Urinary bladder (tissue), 4 donors: ENCODE results near the gene RAB1B. TPM values are rescaled to one million over a fixed set of nuclear protein-coding genes. Genes with fewer than 3 reads are reported as not detected.

Experiments
- DNase-seq: peaks from one replicate; pipeline ENCODE4 v3.0.0-alpha.2; 2015; ENCODE audit errors: extremely low spot score
- H3K27ac ChIP-seq: one replicate; pipeline ENCODE4 v1.5.1; 2013; ENCODE audit warnings: low read depth, mild to moderate bottlenecking, moderate library complexity
- H3K36me3 ChIP-seq: one replicate; pipeline ENCODE4 v1.6.1; 2013; ENCODE audit warnings: mild to moderate bottlenecking, moderate library complexity; ENCODE audit not compliant: insufficient read depth
- H3K4me1 ChIP-seq: one replicate; pipeline ENCODE4 v1.6.1; 2013; ENCODE audit warnings: mild to moderate bottlenecking, moderate library complexity; ENCODE audit not compliant: insufficient read depth
- H3K4me3 ChIP-seq: one replicate; pipeline ENCODE4 v1.5.1; 2013; ENCODE audit warnings: low read depth, low read length
- WGBS: extraction: QIAGEN DNeasy Blood & Tissue Kit; methylation state at CpG from one replicate; pipeline ENCODE4 v1.1.7; 2013; 5-methylcytosine and 5-hydroxymethylcytosine counted together
- polyA plus RNA-seq: library from polyadenylated mRNA; stranded (reverse); fragments of 200-250 nt; gene quantifications from one replicate; pipeline ENCODE4 v1.2.3, GENCODE V29; 2013
- total RNA-seq: library from RNA; depleted of rRNA; stranded (reverse); fragments of >200 nt; gene quantifications from one replicate; pipeline ENCODE4 v1.2.3, GENCODE V29; 2014
- donor health status: healthy with polysubstance abuse.
- donor health status: healthy.

The RAB1B gene
- total and polyA plus RNA-seq, 2 donors: 34.3 to 190 TPM

DNA sequence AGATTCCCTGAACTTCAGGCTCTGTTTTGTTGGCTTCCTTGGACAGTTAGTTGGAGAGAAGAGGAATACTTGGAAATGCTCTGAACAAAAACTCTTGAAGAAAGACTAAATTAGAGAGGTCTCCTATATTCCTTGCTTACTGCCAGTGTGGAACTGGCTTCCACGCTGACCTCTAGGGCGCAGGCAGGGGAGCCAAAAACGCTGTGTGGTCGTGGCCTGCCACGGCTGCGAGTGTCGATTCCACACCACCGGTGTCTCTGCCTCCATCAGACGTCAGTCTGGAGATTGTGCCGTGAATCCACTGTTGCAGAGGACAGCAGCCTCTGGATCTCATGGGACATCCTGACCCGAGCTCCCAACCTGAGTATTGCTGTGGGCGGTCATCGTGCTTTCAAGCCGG is 37.5 kb upstream of the RAB1B start:
- no peak for DNase-seq
- Histone ChIP-seq H3K4me3 (no peak overlapping the region), H3K27ac (no peak overlapping the region), H3K4me1 (no peaks in the 10 kb centered on the region), H3K36me3 (peaks cover 5% of the 10 kb centered on the region)
- WGBS: 92% methylated on average over 14 of the region's 14 CpGs

- H3K27ac ChIP-seq: no peak overlapping the region
- WGBS: 89% methylated on average over 7 of the region's 7 CpGs
Observed at GRCh38 chr11:66231561-66231960, 36.9 kb upstream of the RAB1B start.

DNA sequence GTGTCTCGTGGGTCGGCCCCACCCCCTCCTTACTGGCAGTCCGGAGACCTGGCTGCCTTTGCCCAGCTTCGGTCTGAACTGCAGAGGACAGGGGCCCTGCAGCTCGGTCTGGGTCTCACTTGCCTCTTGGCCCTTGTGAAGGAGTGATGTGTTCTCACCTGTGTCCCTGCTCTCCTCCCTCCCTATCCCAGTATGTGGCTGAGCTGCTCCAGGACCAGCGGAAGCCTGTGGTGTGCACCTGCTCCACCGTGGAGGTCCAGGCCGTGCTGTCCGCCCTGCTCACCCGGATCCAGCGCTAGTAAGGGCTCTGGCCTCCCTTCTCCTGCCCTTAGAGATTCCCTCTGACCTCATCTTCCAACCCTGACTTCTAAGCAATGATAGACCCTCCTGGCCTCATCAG is 35.7 kb upstream of the RAB1B start:
- peaks cover 5% of the 10 kb centered on the region for H3K36me3 ChIP-seq
- H3K4me3 ChIP-seq: no peak overlapping the region
- no peaks in the 10 kb centered on the region for H3K4me1 ChIP-seq
- 92% methylated on average over 11 of the region's 11 CpGs for WGBS
- H3K27ac ChIP-seq: no peak overlapping the region
- no peak for DNase-seq

More at GRCh38 chr11:66231561-66231960, 36.9 kb upstream of the RAB1B start:
- H3K4me1 ChIP-seq: no peaks in the 10 kb centered on the region
- peaks cover 5% of the 10 kb centered on the region for H3K36me3 ChIP-seq
- no peak overlapping the region for H3K4me3 ChIP-seq
- DNase-seq: no peak

DNA sequence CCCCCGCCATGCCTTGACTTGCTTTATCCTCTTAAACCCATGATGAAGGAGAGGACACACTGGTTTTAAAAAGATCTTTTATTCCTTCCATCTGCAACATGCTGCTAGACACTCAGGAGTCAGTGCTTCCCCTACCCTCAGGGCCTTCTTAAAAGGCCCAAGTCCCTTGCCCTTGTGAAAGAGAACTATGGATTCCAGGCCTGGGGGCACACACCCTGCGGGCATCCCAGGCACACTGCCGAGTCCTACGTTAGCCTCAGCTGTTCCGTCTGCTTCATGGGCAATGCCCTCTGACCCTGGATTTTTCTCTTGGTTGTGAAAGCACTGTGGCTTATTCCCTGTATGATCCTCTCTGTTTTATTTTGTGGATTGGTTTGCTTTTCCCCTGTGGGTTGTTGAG is 35.1 kb upstream of the RAB1B start:
- no peak for DNase-seq
- Histone ChIP-seq H3K4me3 (no peak overlapping the region), H3K4me1 (no peaks in the 10 kb centered on the region), H3K27ac (no peak overlapping the region), H3K36me3 (peaks cover 3% of the 10 kb centered on the region)
- 94% methylated on average over 5 of the region's 5 CpGs for WGBS

- DNase-seq: no peak
- WGBS: 94% methylated on average over 11 of the region's 11 CpGs
- no peaks in the 10 kb centered on the region for H3K4me1 ChIP-seq
- peaks cover 3% of the 10 kb centered on the region for H3K36me3 ChIP-seq
- no peak overlapping the region for H3K27ac ChIP-seq
- H3K4me3 ChIP-seq: no peak overlapping the region
Observed at GRCh38 chr11:66235141-66235540, 33.3 kb upstream of the RAB1B start.

DNA sequence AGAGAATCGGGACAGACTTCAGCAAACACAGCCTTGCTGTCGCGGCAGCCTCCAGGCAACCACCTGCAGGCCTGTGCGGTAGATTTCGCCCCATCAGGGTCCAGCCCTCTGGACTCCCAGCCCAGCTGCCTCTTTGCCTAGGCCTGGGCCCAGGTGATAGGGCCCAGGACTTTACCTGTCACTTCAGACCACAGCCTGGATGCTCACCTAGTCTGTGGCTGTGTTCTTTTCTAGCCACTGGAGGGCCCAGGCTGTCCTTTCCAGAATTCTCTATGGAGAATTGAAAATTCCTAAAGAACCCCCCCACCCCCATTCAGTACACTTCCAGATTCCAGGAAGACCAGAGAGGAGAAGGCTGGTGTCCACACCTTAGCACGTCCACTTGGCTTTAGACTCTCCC is 30.6 kb upstream of the RAB1B start:
- H3K4me3 ChIP-seq: no peak overlapping the region
- no peaks in the 10 kb centered on the region for H3K4me1 ChIP-seq
- no peak overlapping the region for H3K27ac ChIP-seq
- no peak for DNase-seq
- 96% methylated on average over 6 of the region's 6 CpGs for WGBS
- no peaks in the 10 kb centered on the region for H3K36me3 ChIP-seq

- H3K36me3 ChIP-seq: peaks cover 2% of the 10 kb centered on the region
Observed at GRCh38 chr11:66238786-66239413, 29.5 kb upstream of the RAB1B start.

DNA sequence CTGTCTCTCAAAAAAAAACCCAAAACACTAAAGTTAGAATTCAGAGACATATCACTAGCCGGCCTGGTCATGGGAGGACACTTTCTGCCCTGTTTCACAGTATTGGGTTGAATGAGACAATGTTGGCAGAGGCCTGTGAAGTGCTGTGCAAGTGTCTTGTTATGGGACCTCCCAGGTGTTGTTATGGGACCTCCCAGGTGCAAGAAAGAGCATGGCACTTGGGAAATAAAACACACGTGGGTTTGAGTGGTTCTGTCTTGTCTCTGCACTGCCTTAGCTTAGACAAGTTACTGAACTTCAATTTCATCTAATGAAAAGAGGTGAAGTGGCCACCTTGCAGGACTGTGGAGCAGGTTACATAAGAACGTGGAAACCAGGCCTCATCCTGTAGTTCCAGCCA is 28.9 kb upstream of the RAB1B start:
- Histone ChIP-seq H3K36me3 (peaks cover 2% of the 10 kb centered on the region), H3K4me3 (no peak overlapping the region), H3K4me1 (no peaks in the 10 kb centered on the region), H3K27ac (no peak overlapping the region)
- 76% methylated on average over 3 of the region's 3 CpGs for WGBS
- no peak for DNase-seq

More at GRCh38 chr11:66238786-66239413, 29.5 kb upstream of the RAB1B start:
- DNase-seq: no peak
- Histone ChIP-seq H3K4me3 (no peak overlapping the region), H3K4me1 (no peaks in the 10 kb centered on the region), H3K27ac (no peak overlapping the region)
- 93% methylated on average over 17 of the region's 17 CpGs for WGBS

DNA sequence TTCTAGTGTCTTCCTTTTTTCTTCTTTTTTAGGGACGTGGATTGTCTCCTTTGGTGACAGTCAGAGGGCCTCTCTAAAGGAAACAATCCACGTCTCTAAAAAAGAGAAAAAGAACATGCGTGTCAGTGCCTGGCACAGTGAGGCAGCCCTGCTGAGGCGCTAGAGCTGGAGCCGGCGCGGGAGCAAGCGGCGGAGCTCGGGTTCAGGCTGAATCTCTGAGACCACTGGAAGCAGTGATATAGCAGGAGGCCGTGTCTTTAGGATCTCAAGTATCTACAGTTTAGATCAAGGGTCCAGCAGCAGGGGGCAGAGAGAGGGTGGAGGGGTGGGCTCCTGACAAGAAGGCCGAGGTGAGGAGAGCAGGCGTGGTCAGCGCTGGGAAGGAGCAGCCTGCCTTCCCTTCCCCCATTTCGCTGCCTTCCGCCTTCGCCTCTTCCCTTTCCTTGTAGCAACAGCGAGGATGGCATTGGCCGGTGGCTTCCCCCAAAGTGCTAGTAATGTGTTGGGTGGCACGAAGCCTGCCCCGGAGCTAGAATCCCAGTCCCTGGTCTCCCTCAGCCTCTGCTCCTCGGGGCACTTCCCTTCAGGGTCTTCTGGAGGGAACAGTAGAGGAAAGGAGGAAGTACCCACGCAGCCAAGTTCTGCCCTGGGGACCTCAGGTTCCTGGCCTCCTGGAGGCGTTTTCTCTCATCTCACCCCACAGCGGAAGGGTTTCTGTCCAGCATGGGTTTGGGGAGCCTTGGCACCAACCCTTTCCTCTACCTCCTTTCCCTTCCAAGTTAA is 28.2 kb upstream of the RAB1B start:
- Histone ChIP-seq H3K36me3 (peaks cover 2% of the 10 kb centered on the region), H3K4me3 (no peak overlapping the region), H3K4me1 (no peaks in the 10 kb centered on the region), H3K27ac (no peak overlapping the region)
- no peak for DNase-seq
- WGBS: 84% methylated on average over 25 of the region's 25 CpGs

GRCh38 chr11:66240781-66241136 is 27.7 kb upstream of the RAB1B start:
- peaks cover 2% of the 10 kb centered on the region for H3K36me3 ChIP-seq
- DNase-seq: no peak
- no peaks in the 10 kb centered on the region for H3K4me1 ChIP-seq
- no peak overlapping the region for H3K4me3 ChIP-seq
- no peak overlapping the region for H3K27ac ChIP-seq
- 87% methylated on average over 9 of the region's 9 CpGs for WGBS

DNA sequence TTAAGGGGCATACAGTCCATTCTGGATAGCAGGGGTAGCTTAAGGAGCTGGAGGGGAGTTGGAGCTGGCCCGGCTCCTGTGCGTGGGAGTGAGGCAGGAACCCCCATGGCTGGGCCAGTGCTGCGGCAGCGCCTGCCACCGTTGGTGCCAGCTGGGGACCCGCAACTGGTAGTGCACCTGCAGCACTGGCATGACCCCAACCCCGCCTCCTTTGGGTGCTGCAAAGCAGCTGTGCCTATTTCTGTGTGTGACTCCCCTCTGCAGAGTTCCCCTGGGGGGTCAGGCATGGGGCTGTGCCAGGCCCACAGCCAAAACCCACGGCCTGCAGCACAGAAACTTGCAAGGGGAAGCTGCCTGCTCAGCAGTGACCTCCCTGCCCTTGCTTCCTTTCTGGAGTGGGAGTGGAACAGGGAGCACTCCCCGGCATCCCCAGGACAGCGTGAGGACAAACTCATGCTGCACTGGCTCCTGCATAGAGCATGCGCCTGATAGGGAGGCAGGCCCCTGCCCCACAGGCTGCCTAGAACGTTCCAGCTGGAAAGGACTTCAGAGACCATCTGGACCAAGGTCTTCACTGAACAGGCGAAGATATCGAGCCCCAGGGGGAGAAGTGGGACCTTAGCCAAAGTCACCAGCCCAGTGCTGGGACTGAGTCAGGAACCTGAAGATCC is 26.2 kb upstream of the RAB1B start:
- no peak overlapping the region for H3K27ac ChIP-seq
- H3K4me1 ChIP-seq: no peaks in the 10 kb centered on the region
- no peak for DNase-seq

DNA sequence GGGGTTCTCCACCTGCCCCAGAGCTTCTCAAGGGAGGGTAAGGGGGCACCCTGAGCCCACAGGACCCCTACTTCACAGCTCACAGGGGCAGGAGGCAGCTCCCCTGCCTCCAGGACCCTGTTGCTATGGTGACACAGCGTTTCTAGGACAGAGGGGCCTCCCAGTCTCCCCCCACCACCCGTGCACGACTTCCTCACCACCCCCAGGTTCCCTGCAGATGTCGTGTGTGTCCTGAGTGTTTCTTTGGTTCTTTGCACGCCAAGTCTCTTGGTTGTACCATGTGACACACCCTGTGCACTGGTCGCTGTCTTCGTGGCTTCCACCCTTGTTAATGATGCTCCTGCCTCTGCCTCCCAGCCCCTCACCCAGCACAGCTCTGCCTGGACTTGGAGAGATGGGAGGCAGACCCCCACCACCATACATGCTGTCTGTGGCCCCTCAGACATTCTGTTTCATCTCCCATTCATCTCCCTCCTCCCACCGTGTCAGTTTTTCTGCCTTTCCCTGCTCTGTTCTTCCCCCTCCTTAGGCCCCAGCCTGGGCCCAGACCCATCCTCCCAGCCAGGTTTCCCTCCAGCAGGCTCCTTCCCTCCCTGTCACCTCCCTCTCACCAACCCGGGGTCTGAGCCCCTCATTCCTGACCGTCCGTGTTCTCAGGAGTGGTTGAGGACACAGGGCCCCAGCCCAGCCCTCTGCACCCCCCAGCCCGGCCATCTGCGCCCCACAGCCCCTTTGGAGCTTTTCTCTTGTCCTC is 24.5 kb upstream of the RAB1B start:
- Histone ChIP-seq H3K36me3 (peaks cover 2% of the 10 kb centered on the region), H3K4me3 (no peak overlapping the region), H3K4me1 (no peaks in the 10 kb centered on the region), H3K27ac (no peak overlapping the region)
- DNase-seq: no peak
- 70% methylated on average over 13 of the region's 13 CpGs for WGBS

More for the DNA sequence above, 26.2 kb upstream of the RAB1B start:
- Histone ChIP-seq H3K4me3 (no peak overlapping the region), H3K36me3 (peaks cover 2% of the 10 kb centered on the region)
- WGBS: 81% methylated on average over 14 of the region's 14 CpGs

DNA sequence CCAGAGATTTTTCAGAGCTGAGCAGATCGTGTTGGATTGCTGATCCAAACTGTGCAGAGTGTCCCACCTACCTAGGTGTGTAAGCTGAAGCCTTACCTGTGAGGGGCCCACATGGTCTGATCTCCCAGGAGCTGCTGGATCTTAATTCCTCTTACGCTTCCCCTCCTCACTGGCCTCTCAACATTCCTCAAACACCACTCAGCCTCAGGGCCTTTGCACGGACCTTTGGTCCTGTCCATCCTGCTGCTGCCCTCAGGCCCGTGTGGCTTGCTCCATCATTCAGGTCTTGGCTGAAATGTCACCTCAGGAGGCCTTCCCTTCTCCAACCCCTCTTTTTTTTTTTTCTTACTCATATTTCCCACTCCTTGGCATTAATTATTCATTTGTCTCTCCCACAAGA is 21.1 kb upstream of the RAB1B start:
- no peak overlapping the region for H3K27ac ChIP-seq
- no peaks in the 10 kb centered on the region for H3K4me1 ChIP-seq
- 95% methylated on average over 4 of the region's 4 CpGs for WGBS
- peaks cover 2% of the 10 kb centered on the region for H3K36me3 ChIP-seq
- DNase-seq: no peak
- H3K4me3 ChIP-seq: no peak overlapping the region
